ENCODE results near the gene IL6ST. TPM values are rescaled to one million over a fixed set of nuclear protein-coding genes. Genes with fewer than 3 reads are reported as not detected.

IL6ST gene
- total RNA-seq, 2 experiments from 2014 or later = 377 to 404 TPM

- POLR2A ChIA-PET = interaction anchor here (0.6 kb wide), 1 partner anchor 30 kb away, joined by 3 read pairs; no protein-coding TSS in a partner anchor
- no peak overlapping the region for H3K4me3 Mint-ChIP-seq
- no peaks in the 10 kb centered on the region for H3K4me1 Mint-ChIP-seq (ENCODE audit: low read depth)
Measured at GRCh38 chr5:55895346-55895745, 99.4 kb downstream of the IL6ST start.

DNA sequence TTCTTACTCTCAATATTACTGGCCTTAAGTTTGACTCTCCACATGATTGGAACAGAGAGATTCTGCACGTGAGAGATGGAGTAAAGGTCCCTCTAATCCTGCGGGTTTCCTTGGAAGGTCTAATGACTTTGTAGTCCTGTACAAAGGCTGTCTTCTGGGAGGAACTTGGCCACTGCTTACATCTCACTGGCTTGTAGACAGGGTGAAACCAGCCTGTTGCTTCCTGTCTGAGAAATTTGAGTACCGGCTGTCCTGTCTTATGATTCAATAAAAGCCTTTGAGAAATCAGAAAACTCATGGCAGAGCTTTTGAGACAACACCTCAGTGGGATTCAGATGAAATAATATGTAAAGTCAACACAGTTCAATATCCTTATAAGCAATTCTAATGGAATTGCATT, 100.6 kb downstream of the IL6ST start:
- ATAC-seq (ENCODE audit: poor library complexity) = no peak
- Histone ChIP-seq H3K4me1 (ENCODE audit: insufficient read depth, low read length) (peaks cover 5% of the 10 kb centered on the region), H3K27me3 (ENCODE audit: control insufficient read depth in 1 of 2, insufficient read depth in 2 of 2, low read length in 2 of 2) (peaks cover 0 to 2% of the 10 kb centered on the region in 2 experiments), H3K36me3 (ENCODE audit: insufficient read depth, low read length) (no peaks in the 10 kb centered on the region), H3K27ac (ENCODE audit: low read depth in 1 of 2, low read length in 2 of 2) (no peak overlapping the region), H3K9me3 (ENCODE audit: control insufficient read depth in 1 of 2, insufficient read depth in 1 of 2, low read length in 2 of 2) (no peaks in the 10 kb centered on the region), H3K4me3 (ENCODE audit: low read length) (no peak overlapping the region)
- Mint-ChIP-seq H3K27ac (no peak overlapping the region), H3K36me3 (ENCODE audit: low read depth) (no peaks in the 10 kb centered on the region), H3K4me1 (ENCODE audit: low read depth) (no peaks in the 10 kb centered on the region), H3K4me3 (no peak overlapping the region), H3K9me3 (no peaks in the 10 kb centered on the region), H3K27me3 (peaks cover 7% of the 10 kb centered on the region)
- POLR2A ChIA-PET = interaction anchor here (0.6 kb wide), 1 partner anchor 431 kb away, joined by 3 read pairs; no protein-coding TSS in a partner anchor
- CTCF ChIA-PET = no interaction called here
- intact Hi-C loops (cut with DNase I, micrococcal nuclease) = no loop called here
- no peak for DNase-seq
- TF ChIP-seq CTCF (IDR thresholded peaks at IDR 0.05) = no peak

More at GRCh38 chr5:55895346-55895745, 99.4 kb downstream of the IL6ST start:
- TF ChIP-seq CTCF (IDR thresholded peaks at IDR 0.05) = no peak
- no peak overlapping the region for H3K4me3 ChIP-seq (ENCODE audit: low read length)
- H3K9me3 ChIP-seq (ENCODE audit: control insufficient read depth in 1 of 2, insufficient read depth in 1 of 2, low read length in 2 of 2) = no peaks in the 10 kb centered on the region
- Mint-ChIP-seq H3K27me3 (peaks cover 14% of the 10 kb centered on the region), H3K36me3 (ENCODE audit: low read depth) (no peaks in the 10 kb centered on the region), H3K27ac (no peak overlapping the region), H3K9me3 (no peaks in the 10 kb centered on the region)
- ATAC-seq (ENCODE audit: poor library complexity) (no peak), DNase-seq (no peak)
- H3K27me3 ChIP-seq (ENCODE audit: control insufficient read depth in 1 of 2, insufficient read depth in 2 of 2, low read length in 2 of 2) = peaks cover 0 to 2% of the 10 kb centered on the region in 2 experiments
- H3K27ac ChIP-seq (ENCODE audit: low read depth in 1 of 2, low read length in 2 of 2) = no peak overlapping the region
- peaks cover 5% of the 10 kb centered on the region for H3K4me1 ChIP-seq (ENCODE audit: insufficient read depth, low read length)
- H3K36me3 ChIP-seq (ENCODE audit: insufficient read depth, low read length) = no peaks in the 10 kb centered on the region
- intact Hi-C loops (cut with DNase I, micrococcal nuclease) = no loop called here
- CTCF ChIA-PET = no interaction called here

DNA sequence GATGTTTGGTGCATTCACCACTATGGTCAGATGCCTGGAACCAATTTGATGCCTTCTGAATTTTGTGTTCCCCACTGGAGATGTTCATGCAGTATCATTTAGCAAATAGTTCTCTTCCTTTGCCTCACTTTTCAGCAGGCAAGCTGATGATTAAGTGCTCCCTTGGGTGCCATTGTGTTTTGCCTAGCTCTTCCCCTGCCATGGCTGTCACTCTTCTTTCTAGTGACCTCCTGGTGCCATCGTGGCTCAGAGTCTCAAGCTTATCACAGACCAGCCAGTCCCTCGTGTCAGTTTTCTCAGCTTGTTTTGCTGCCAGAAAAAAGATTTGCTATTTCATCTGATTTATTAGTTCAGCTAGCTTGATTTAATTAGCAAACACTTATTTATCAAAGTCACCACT, 102.3 kb downstream of the IL6ST start:
- H3K4me1 Mint-ChIP-seq (ENCODE audit: low read depth) = peaks cover 4% of the 10 kb centered on the region
- no peaks in the 10 kb centered on the region for H3K36me3 ChIP-seq (ENCODE audit: insufficient read depth, low read length)
- CTCF ChIA-PET = no interaction called here
- DNase-seq = no peak
- no peaks in the 10 kb centered on the region for H3K27me3 ChIP-seq (ENCODE audit: control insufficient read depth in 1 of 2, insufficient read depth in 2 of 2, low read length in 2 of 2)
- H3K9me3 Mint-ChIP-seq = no peaks in the 10 kb centered on the region
- H3K4me3 Mint-ChIP-seq = no peak overlapping the region
- peaks cover 3% of the 10 kb centered on the region for H3K27me3 Mint-ChIP-seq
- no peak overlapping the region for H3K4me3 ChIP-seq (ENCODE audit: low read length)
- peaks cover 5% of the 10 kb centered on the region for H3K4me1 ChIP-seq (ENCODE audit: insufficient read depth, low read length)
- H3K27ac ChIP-seq (ENCODE audit: low read depth in 1 of 2, low read length in 2 of 2) = no peak overlapping the region
- no peaks in the 10 kb centered on the region for H3K36me3 Mint-ChIP-seq (ENCODE audit: low read depth)
- no peak overlapping the region for H3K27ac Mint-ChIP-seq
- no peak for TF ChIP-seq CTCF (IDR thresholded peaks at IDR 0.05)
- POLR2A ChIA-PET = no interaction called here
- intact Hi-C loops (cut with DNase I, micrococcal nuclease) = no loop called here
- no peaks in the 10 kb centered on the region for H3K9me3 ChIP-seq (ENCODE audit: control insufficient read depth in 1 of 2, insufficient read depth in 1 of 2, low read length in 2 of 2)
- ATAC-seq (ENCODE audit: poor library complexity) = no peak

Measured in CD4-positive, alpha-beta T cell (primary cell).